Neural progenitor cell (in vitro differentiated cells): ENCODE data around the gene SLC16A2.

Experiments used
- CTCF ChIP-seq: fragments of 200-600 bp; sonication (generic); IDR thresholded peaks from 2 replicates; pipeline ENCODE4 v1.5.1; 2017; ENCODE audit warnings: antibody characterized with exemption, mild to moderate bottlenecking
- EZH2 ChIP-seq: fragments of 200-600 bp; sonication (generic); IDR thresholded peaks from 2 replicates; pipeline ENCODE4 v1.6.1; 2017; ENCODE audit warnings: antibody characterized with exemption, mild to moderate bottlenecking, moderate library complexity

DNA sequence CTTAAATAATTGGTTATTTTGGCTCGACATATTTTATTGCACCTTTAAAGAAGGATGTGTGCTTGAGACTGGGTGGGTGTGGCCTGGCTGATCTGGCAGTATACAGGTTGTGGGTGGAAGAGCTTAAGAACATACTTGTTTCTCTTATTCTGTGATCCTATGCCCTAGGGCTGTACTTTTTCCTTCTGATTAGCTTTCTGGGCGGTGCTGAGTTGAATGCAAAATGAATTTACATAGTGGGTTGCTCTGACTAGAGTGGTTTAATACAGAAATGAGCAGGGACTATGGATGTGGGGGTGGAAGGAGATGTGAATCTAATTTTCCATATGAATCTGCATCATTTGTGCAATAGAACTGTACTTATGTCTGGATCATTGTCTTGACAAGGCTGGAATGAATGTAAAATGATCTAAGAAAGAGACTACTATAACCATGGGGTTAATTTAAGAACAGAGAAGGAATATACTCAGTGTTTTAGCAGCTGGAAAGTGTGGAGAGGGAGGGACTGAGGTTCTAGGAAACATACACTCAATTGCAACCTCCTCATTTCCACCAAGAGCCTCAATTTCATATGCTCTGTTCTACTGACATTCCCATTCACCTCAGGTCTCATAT lies 119.4 kb downstream of the SLC16A2 start:
- no peak for TF ChIP-seq CTCF
- TF ChIP-seq EZH2 = no peak
